ENCODE measurements around the gene LIN52. TPM values are rescaled to one million over a fixed set of nuclear protein-coding genes. Genes with fewer than 3 reads are reported as not detected.

Gene LIN52
- polyA plus RNA-seq, 3 donors = 2.3 to 16.3 (median 7.8) TPM

DNA sequence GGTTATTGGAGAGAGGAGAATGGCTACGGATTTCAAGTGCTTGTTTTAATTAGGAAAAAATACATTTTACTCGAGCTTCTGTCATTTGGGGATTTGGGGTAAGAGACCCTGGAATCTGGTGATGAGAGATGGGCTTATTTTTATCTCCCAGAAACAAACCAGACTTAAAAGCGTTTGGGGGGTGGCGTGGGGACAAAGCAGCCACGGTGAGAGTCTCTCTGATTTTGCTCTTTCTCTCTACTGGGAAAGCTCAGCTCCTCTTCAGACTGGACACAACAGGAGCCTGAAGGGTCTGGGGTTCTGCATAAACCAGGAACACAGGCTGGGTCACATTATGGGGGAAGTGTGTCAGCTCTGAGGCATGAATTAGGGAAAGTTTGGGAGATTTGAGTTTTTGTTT, 158.3 kb downstream of the LIN52 start:
- H3K27ac ChIP-seq (ENCODE audit: low read depth, low read length) = no peak overlapping the region
- WGBS, 3 donors = 18 to 30% (median 19%) methylated on average over 5 of the region's 5 CpGs

DNA sequence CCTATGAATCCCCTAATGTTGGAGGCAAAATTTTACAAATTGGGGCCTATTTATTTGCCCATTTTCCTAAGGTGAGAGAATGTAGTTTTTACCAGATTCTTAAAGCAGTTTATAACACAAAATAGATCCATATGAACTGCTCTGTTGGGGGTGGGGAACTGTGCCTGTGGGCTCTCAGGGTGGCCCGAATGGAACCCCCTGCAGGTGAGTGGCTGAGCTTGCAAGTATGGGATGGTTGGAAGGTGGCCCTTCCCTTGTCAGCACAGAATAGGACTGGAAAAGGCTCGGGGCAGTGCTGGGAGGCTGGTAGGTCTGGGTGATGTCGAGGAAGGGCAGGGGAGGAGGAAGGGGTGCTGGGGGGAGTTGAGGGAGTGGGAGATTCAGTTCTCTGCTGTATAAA, 159.4 kb downstream of the LIN52 start:
- whole genome bisulfite sequencing, 3 donors = 15 to 52% (median 16%) methylated on average over 3 of the region's 3 CpGs
- H3K27ac ChIP-seq (ENCODE audit: low read depth, low read length) = no peak overlapping the region

DNA sequence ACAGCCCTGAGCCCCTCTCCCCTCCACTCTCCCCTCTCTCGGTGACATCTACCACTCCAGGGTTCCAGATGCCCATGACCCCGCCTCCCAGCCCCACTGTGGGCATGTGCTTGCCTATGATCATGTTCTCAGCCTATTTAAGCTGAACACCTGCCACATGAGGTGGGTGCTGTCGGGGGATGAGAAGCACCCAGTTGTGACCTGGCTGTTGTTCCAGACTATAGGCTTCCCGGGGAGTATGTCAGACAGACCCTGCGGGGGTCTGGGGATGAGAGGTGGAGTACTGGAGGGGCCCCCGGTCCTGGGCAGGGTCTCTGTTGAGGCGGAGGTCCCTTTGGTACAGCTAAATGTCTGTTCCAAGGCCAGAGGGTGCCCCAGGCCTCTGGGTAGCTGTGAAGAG, 160.5 kb downstream of the LIN52 start:
- 66 to 73% (median 71%) methylated on average over 7 of the region's 7 CpGs for WGBS, 3 donors
- H3K27ac ChIP-seq (ENCODE audit: low read depth, low read length) = no peak overlapping the region

DNA sequence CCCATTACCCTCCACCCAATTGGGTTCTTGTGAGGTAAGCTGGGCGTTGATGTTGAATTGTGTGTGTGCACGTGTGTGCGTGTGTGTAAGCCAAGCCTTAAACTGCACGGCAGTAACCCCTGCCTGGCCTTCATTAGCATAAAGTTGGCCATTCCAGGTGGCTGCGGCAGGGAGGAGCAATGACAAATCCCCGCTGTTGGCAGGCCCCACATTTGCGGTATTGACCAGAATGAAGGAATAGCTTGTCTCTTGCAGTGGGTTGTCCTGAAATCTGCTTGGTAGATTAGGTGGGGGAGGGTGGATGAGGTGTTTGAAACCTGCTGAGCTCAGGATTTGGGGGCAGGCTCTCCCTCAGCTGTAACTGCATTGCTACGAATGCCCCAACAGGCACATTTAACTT, 161.8 kb downstream of the LIN52 start:
- WGBS, 3 donors = 66 to 81% (median 81%) methylated on average over 8 of the region's 8 CpGs

DNA sequence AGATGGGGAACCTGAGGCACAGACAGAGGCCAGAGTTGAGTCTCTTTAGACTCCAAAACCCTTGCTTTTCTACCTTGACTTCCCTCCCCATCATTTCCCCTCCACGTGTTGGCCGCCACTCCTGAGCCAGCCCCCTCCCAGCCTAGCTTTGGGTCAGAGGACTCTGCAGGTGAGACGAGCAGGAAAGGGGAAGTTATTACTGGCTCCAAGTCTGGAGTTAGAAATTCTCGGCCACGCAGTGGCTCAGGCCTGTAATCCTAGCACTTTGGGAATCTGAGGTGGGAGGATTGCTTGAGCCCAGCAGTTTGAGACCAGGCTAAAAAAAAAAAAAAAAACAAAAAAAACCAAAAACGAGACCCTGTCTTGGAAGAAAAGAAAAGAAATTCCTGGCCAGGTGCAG, 163.3 kb downstream of the LIN52 start:
- 48 to 67% (median 48%) methylated on average over 6 of the region's 6 CpGs for WGBS, 3 donors
- H3K27ac ChIP-seq (ENCODE audit: low read depth, low read length) = no peak overlapping the region

More for the DNA sequence above, 161.8 kb downstream of the LIN52 start:
- H3K27ac ChIP-seq (ENCODE audit: low read depth, low read length) = no peak overlapping the region

DNA sequence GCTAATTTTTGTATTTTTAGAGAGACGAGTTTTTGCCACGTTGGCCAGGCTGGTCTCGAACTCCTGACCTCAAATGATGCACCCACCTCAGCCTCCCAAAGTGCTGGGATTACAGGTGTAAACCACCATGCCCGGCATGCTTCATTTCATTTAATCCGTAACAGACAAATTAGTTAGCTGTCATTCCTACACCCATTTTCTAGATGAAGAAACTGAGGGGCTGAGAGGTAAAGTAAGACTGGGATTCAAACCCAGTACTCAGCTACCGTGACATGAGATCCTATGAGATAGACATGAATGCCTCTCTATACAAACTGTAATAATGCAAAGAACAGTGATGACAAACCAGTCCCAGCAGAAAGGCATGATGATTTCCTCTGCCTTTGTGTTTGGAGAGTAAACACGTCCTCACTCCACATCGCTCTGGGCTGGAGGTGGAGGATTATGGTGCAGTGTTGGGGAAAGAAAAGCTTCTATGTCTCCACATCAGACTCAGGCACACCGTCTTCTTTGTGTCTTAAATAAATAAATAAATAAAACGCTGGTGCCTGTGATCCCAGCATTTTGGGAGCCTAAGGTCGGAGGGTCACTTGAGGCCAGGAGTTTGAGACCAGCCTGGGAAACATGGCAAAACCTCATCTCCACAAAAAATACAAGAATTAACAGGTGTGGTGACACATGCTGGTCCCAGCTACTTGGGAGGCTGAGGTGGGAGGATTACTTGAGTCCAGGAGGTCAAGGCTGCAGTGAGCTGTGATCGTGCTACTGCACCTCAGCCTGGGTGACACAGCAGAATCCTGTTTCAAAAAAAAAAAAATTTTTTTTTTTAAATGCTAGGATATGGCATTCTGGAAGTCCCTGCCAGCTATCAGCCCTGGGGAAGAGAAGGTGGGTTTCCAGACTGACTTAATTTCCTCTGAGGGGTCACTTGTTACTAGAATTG, 164.9 kb downstream of the LIN52 start:
- WGBS, 3 donors = 71 to 79% (median 77%) methylated on average over 12 of the region's 12 CpGs
- no peak overlapping the region for H3K27ac ChIP-seq (ENCODE audit: low read depth, low read length)

Other genes starting within 250 kb of the LIN52 start
- gene PTGR2, start 233.1 kb upstream of the LIN52 start, polyA plus RNA-seq = 1 to 10 TPM; 3.2 to 7.5 (median 5.2) TPM
- 10 to 100 TPM; 12.6 to 38.1 (median 28.5) TPM for gene ZNF410, start 198.1 kb upstream of the LIN52 start, polyA plus RNA-seq
- 1 to 10 TPM; 1.3 to 2.7 (median 2.0) TPM for gene FAM161B, start 134.9 kb upstream of the LIN52 start, polyA plus RNA-seq
- 10 to 100 TPM in 1 of 3 donors, 1 to 10 TPM in 2; 8.4 to 28.8 (median 8.7) TPM for gene COQ6, start 134.7 kb upstream of the LIN52 start, polyA plus RNA-seq
- gene ENTPD5, start 65.7 kb upstream of the LIN52 start, polyA plus RNA-seq = 1 to 10 TPM; 4.6 to 8.0 (median 6.5) TPM
- gene BBOF1, start 65.6 kb upstream of the LIN52 start, polyA plus RNA-seq = 1 to 10 TPM; 1.6 to 7.6 (median 2.4) TPM
- gene ALDH6A1, start 503 bp upstream of the LIN52 start, polyA plus RNA-seq = 10 to 100 TPM; 11.8 to 47.7 (median 25.9) TPM
- gene VSX2, start 154.5 kb downstream of the LIN52 start, polyA plus RNA-seq = not detected
- 10 to 100 TPM; 19.4 to 43.6 (median 36.7) TPM for gene ABCD4, start 218.0 kb downstream of the LIN52 start, polyA plus RNA-seq